ENCODE results near the gene EIF5A. TPM values are rescaled to one million over a fixed set of nuclear protein-coding genes. Genes with fewer than 3 reads are reported as not detected.

The EIF5A gene
- polyA plus RNA-seq, 2 of the 4 experiments (the other 2 are of a cell fraction): 969 to 1,918 TPM

DNA sequence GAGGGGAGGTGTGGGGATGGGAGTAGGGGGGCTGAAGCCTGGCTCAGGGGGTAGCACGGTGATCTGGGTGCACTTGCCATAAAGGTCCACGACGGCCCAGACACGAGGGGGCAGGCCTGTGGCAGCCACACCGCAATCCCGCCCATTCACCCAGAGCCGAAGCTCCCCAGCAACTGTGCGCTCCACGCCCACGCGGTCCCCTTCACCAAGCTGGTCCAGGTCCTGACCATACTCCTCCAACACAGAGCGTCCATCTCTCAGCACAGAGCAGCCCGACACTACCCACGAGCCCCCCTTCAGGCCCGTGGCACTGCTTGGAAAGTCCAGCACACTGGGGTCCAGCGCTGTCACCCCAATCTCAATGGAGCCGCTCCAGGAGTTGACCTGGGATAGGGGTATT lies 20.1 kb downstream of the EIF5A start:
- ChIA-PET CTCF (interaction anchor here (0.9 to 23.9 kb wide), 12 partner anchors 7 to 281 kb away, joined by 3 to 433 read pairs (median 6); partner anchors contain the start of genes ACAP1, GPS2, SLC2A4 and TMEM95), POLR2A (no interaction called here)
- Histone ChIP-seq H3K4me3 (no peak overlapping the region), H3K4me1 (peaks cover 15% of the 10 kb centered on the region; the same call in 2 of the 3 replicates), H3K4me2 (peak overlapping the region; percentile 95), H3K27ac (no peak overlapping the region), H3K9me3 (no peaks in the 10 kb centered on the region)
- TF ChIP-seq POLR2A (IDR thresholded peaks at IDR 0.05; ENCODE audit: low read length): peak; percentile 4; the same call in 1 of the 2 replicates
- TF ChIP-seq HOXB5 (CRISPR knock-in tag; IDR thresholded peaks at IDR 0.05): no peak
- WGBS (ENCODE audit: missing lambda C conversion rate): 94% methylated on average over 17 of the region's 17 CpGs
- FAIRE-seq: no peak
- DNase-seq (ENCODE audit: low read depth in 1 of 2, low spot score in 1 of 2): no peak
- ATAC-seq: no peak

DNA sequence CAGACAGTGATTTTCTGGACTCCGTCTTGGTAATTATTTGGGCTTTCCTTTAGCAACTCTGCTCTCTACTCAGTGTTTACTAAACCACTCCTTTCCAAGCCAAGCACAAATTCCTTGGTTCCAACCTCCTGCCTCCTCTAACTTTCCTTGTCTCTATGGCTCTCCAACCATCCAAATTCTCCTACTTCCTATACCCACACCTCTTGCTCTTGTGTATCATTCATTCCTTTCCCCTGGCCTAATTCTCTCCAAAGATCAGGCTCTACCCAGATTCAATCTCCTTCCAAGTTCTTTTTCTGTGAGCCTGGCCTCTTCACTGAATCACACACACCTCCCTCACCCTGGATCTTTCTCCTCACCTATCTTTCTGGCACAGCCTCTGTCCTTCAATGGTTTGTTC lies 20.6 kb downstream of the EIF5A start:
- peak overlapping the region; percentile 95 for H3K4me2 ChIP-seq
- ATAC-seq: no peak
- H3K4me3 ChIP-seq: peak overlapping the region; percentile 81; the same call in 2 of the 3 replicates
- FAIRE-seq: no peak
- DNase-seq (ENCODE audit: low read depth in 1 of 2, low spot score in 1 of 2): no peak
- WGBS (ENCODE audit: missing lambda C conversion rate): 94% methylated on average over 1 of the region's 1 CpG
- ChIA-PET POLR2A (no interaction called here), CTCF (interaction anchor here (0.8 to 23.9 kb wide), 6 partner anchors 8 to 48 kb away, joined by 3 to 433 read pairs (median 6); partner anchors contain the start of genes ACAP1, SLC2A4 and TMEM95)
- peak overlapping the region in 1 of 2 experiments; percentile 98; a peak in 3 of 6 replicates for H3K27ac ChIP-seq
- TF ChIP-seq KDM5A (IDR thresholded peaks at IDR 0.05) (no peak), ZC3H11A (IDR thresholded peaks at IDR 0.05) (no peak), PHF8 (IDR thresholded peaks at IDR 0.05; ENCODE audit: borderline replicate concordance, low read depth) (no peak), SMC3 (IDR thresholded peaks at IDR 0.05) (no peak), ZFP36 (IDR thresholded peaks at IDR 0.05; ENCODE audit: borderline replicate concordance, partially characterized antibody) (no peak)
- TF ChIP-seq, protein P1, sequence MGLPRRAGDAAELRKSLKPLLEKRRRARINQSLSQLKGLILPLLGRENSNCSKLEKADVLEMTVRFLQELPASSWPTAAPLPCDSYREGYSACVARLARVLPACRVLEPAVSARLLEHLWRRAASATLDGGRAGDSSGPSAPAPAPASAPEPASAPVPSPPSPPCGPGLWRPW (IDR thresholded peaks at IDR 0.05): no peak
- H3K9me3 ChIP-seq: no peaks in the 10 kb centered on the region
- peaks cover 15% of the 10 kb centered on the region; the same call in 2 of the 3 replicates for H3K4me1 ChIP-seq

GRCh38 chr17:7328840-7329373 lies 21.5 kb downstream of the EIF5A start, which contains the start of gene NEURL4:
Gene NEURL4, minus strand, starts transcription at chr17:7329335. Its CDS starts 23 bp downstream, at chr17:7329312.
- no peak for FAIRE-seq
- Histone ChIP-seq H3K4me2 (peak within 1 kb of the TSS; percentile 95), H3K4me1 (peaks cover 15% of the 10 kb centered on the region; the same call in 2 of the 3 replicates), H3K9me3 (no peaks in the 10 kb centered on the region), H3K27ac (peak within 1 kb of the TSS; percentile 89 to 98), H3K4me3 (peak within 1 kb of the TSS; percentile 81)
- no peak for TF ChIP-seq CTCF (IDR thresholded peaks at IDR 0.05)
- peak; percentile 56 for TF ChIP-seq POLR2A (IDR thresholded peaks at IDR 0.05; ENCODE audit: low read length)
- TF ChIP-seq RFX5 (IDR thresholded peaks at IDR 0.05): no peak
- peak; percentile 53; the same call in 1 of the 2 replicates for TF ChIP-seq PHF8 (IDR thresholded peaks at IDR 0.05; ENCODE audit: borderline replicate concordance, low read depth)
- TF ChIP-seq, protein P2, sequence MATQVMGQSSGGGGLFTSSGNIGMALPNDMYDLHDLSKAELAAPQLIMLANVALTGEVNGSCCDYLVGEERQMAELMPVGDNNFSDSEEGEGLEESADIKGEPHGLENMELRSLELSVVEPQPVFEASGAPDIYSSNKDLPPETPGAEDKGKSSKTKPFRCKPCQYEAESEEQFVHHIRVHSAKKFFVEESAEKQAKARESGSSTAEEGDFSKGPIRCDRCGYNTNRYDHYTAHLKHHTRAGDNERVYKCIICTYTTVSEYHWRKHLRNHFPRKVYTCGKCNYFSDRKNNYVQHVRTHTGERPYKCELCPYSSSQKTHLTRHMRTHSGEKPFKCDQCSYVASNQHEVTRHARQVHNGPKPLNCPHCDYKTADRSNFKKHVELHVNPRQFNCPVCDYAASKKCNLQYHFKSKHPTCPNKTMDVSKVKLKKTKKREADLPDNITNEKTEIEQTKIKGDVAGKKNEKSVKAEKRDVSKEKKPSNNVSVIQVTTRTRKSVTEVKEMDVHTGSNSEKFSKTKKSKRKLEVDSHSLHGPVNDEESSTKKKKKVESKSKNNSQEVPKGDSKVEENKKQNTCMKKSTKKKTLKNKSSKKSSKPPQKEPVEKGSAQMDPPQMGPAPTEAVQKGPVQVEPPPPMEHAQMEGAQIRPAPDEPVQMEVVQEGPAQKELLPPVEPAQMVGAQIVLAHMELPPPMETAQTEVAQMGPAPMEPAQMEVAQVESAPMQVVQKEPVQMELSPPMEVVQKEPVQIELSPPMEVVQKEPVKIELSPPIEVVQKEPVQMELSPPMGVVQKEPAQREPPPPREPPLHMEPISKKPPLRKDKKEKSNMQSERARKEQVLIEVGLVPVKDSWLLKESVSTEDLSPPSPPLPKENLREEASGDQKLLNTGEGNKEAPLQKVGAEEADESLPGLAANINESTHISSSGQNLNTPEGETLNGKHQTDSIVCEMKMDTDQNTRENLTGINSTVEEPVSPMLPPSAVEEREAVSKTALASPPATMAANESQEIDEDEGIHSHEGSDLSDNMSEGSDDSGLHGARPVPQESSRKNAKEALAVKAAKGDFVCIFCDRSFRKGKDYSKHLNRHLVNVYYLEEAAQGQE (IDR thresholded peaks at IDR 0.05): no peak
- no peak for TF ChIP-seq CHD4 (IDR thresholded peaks at IDR 0.05; ENCODE audit: borderline replicate concordance)
- no peak for TF ChIP-seq GATA3 (IDR thresholded peaks at IDR 0.05; ENCODE audit: borderline replicate concordance)
- TF ChIP-seq, protein P1 (IDR thresholded peaks at IDR 0.05): no peak
- no peak for TF ChIP-seq ZSCAN20 (CRISPR knock-in tag; IDR thresholded peaks at IDR 0.05)
- no peak for TF ChIP-seq BCL3 (IDR thresholded peaks at IDR 0.05)
- TF ChIP-seq USF2 (IDR thresholded peaks at IDR 0.05): no peak
- POLR2A ChIA-PET: interaction anchor here (0.9 to 1.6 kb wide), 9 partner anchors 9 to 231 kb away, joined by 3 to 22 read pairs (median 5); partner anchors contain the start of genes GPS2 and PLSCR3
- WGBS (ENCODE audit: missing lambda C conversion rate): 2% methylated on average over 30 of the region's 50 CpGs
- peak in 1 of 2 experiments; percentile 44 for DNase-seq (ENCODE audit: low read depth in 1 of 2, low spot score in 1 of 2)
- CTCF ChIA-PET: interaction anchor here (0.8 to 23.9 kb wide), 10 partner anchors 9 to 283 kb away, joined by 3 to 433 read pairs (median 7); partner anchors contain the start of genes ACAP1, SENP3 and SLC2A4
- ATAC-seq: peak; percentile 50 to 63

All from A549 (cell line).